Adipose tissue (tissue), 3 donors: ENCODE measurements around the gene HPN. TPM values are rescaled to one million over a fixed set of nuclear protein-coding genes. Genes with fewer than 3 reads are reported as not detected.
"Not testable (repeated sequence)": the region's sequence is repeated elsewhere in the genome, so short reads cannot be mapped to it uniquely, and the experiment has no call there.

Source experiments
- H3K27ac ChIP-seq: one replicate; pipeline ENCODE4 v1.5.1; 2013; ENCODE audit warnings: low read depth, low read length
- WGBS, 3 donors: extraction: QIAGEN DNeasy Blood & Tissue Kit; methylation state at CpG; one replicate each; pipeline ENCODE4 v1.1.7; 2013; 5-methylcytosine and 5-hydroxymethylcytosine counted together
- polyA plus RNA-seq, 3 donors: library from polyadenylated mRNA; stranded (reverse); fragments of 200-250 nt; gene quantifications; one replicate each; pipeline ENCODE4 v1.2.3, GENCODE V29; 2013
- donor health status: healthy with polysubstance abuse.
- donor health status: Bipolar disorder and iron deficiency.
- donor health status: healthy.

HPN gene
- polyA plus RNA-seq, 3 donors = 1.5 to 141 (median 5.4) TPM

GRCh38 chr19:35037716-35038622 is 3.6 kb upstream of the HPN start:
- WGBS, 3 donors = 36 to 71% (median 37%) methylated on average over 13 of the region's 13 CpGs
- no peak overlapping the region for H3K27ac ChIP-seq

GRCh38 chr19:35038623-35039512 is 2.7 kb upstream of the HPN start:
- WGBS, 3 donors = 61 to 75% (median 62%) methylated on average over 17 of the region's 17 CpGs
- H3K27ac ChIP-seq = no peak overlapping the region

- WGBS, 3 donors = 27 to 60% (median 42%) methylated on average over 35 to 39 of the region's 39 CpGs
- H3K27ac ChIP-seq = no peak overlapping the region
Measured at GRCh38 chr19:35039881-35040825, 1.4 kb upstream of the HPN start.

GRCh38 chr19:35040826-35041547 is 534 bp upstream of the HPN start:
- H3K27ac ChIP-seq = no peak overlapping the region
- WGBS, 3 donors = 8 to 11% (median 11%) methylated on average over 24 to 36 of the region's 36 CpGs

- H3K27ac ChIP-seq = no peak overlapping the region
Measured at GRCh38 chr19:35042056-35042730, 672 bp downstream of the HPN start.

GRCh38 chr19:35042954-35043604 is 1.6 kb downstream of the HPN start:
- WGBS, 3 donors = 53 to 91% (median 78%) methylated on average over 13 to 14 of the region's 14 CpGs
- H3K27ac ChIP-seq = no peak overlapping the region

More at GRCh38 chr19:35042056-35042730, 672 bp downstream of the HPN start:
- 27 to 65% (median 59%) methylated on average over 14 of the region's 14 CpGs for WGBS, 3 donors

- no peak overlapping the region for H3K27ac ChIP-seq
- 68 to 88% (median 87%) methylated on average over 13 to 14 of the region's 14 CpGs for WGBS, 3 donors
Measured at GRCh38 chr19:35043906-35044305, 2.4 kb downstream of the HPN start.

GRCh38 chr19:35044317-35045117 is 3.0 kb downstream of the HPN start:
- WGBS, 3 donors = 54 to 61% (median 56%) methylated on average over 9 of the region's 9 CpGs
- no peak overlapping the region for H3K27ac ChIP-seq

GRCh38 chr19:35045667-35046300 is 4.3 kb downstream of the HPN start:
- H3K27ac ChIP-seq = no peak overlapping the region
- WGBS, 3 donors = 30 to 63% (median 32%) methylated on average over 10 of the region's 10 CpGs

GRCh38 chr19:35046461-35046860 is 4.9 kb downstream of the HPN start:
- WGBS, 3 donors = 59 to 91% (median 87%) methylated on average over 5 of the region's 5 CpGs

GRCh38 chr19:35048911-35049411 is 7.4 kb downstream of the HPN start:
- WGBS, 3 donors = 15 to 63% (median 62%) methylated on average over 12 of the region's 12 CpGs
- no peak overlapping the region for H3K27ac ChIP-seq

More at GRCh38 chr19:35046461-35046860, 4.9 kb downstream of the HPN start:
- no peak overlapping the region for H3K27ac ChIP-seq

GRCh38 chr19:35049456-35049855 is 7.9 kb downstream of the HPN start:
- H3K27ac ChIP-seq = no peak overlapping the region

GRCh38 chr19:35050662-35051061 is 9.1 kb downstream of the HPN start:
- 95 to 100% (median 97%) methylated on average over 2 of the region's 2 CpGs for WGBS, 3 donors
- not testable (repeated sequence) for H3K27ac ChIP-seq

More at GRCh38 chr19:35049456-35049855, 7.9 kb downstream of the HPN start:
- 33 to 89% (median 83%) methylated on average over 5 of the region's 5 CpGs for WGBS, 3 donors

GRCh38 chr19:35051268-35051667 is 9.7 kb downstream of the HPN start:
- not testable (repeated sequence) for H3K27ac ChIP-seq
- 94 to 97% (median 94%) methylated on average over 4 of the region's 4 CpGs for WGBS, 3 donors

GRCh38 chr19:35051796-35052195 is 10.3 kb downstream of the HPN start:
- no peak overlapping the region for H3K27ac ChIP-seq
- WGBS, 3 donors = 86 to 93% (median 92%) methylated on average over 5 of the region's 5 CpGs
